Measurements from ENCODE around the gene TP73. TPM values are rescaled to one million over a fixed set of nuclear protein-coding genes. Genes with fewer than 3 reads are reported as not detected.

TP73 gene
- total RNA-seq, 1 experiment from 2014 or later = 19.2 TPM

- Histone ChIP-seq H3K9me2 (ENCODE audit: insufficient read depth) (no peaks in the 10 kb centered on the region), H3K4me3 (replicated peaks in 1 of 2; ENCODE audit: low read depth in 1 of 2, low read length in 2 of 2) (no peak overlapping the region), H3K9ac (ENCODE audit: low read length) (peak overlapping the region; percentile 39; the same call in 1 of the 2 replicates), H2AFZ (ENCODE audit: low read depth, low read length, poor library complexity, severe bottlenecking) (no peak overlapping the region), H3K27ac (ENCODE audit: low read depth, low read length) (peak overlapping the region; percentile 30; the same call in 1 of the 2 replicates), H3K27me3 (ENCODE audit: insufficient read depth, low read length) (no peaks in the 10 kb centered on the region), H3K4me2 (ENCODE audit: low read length) (peak overlapping the region; percentile 51), H4K20me1 (ENCODE audit: insufficient read depth) (no peaks in the 10 kb centered on the region), H3K4me1 (ENCODE audit: control insufficient read depth in 1 of 2, insufficient read depth in 2 of 2, low read length in 2 of 2) (peaks cover 31 to 44% of the 10 kb centered on the region in 2 experiments), H3K79me2 (ENCODE audit: insufficient read depth, low read length) (no peaks in the 10 kb centered on the region), H3K9me3 (ENCODE audit: control insufficient read depth in 1 of 2, insufficient read depth in 1 of 2, low read depth in 1 of 2, low read length in 2 of 2) (no peaks in the 10 kb centered on the region), H3K36me3 (ENCODE audit: control insufficient read depth in 1 of 2, insufficient read depth in 2 of 2, low read length in 2 of 2) (peaks cover 6 to 8% of the 10 kb centered on the region in 2 experiments; a peak in 2 of 4 replicates)
- ChIA-PET POLR2A (no interaction called here), CTCF (interaction anchor here (0.7 to 2.3 kb wide), 10 partner anchors 9 to 323 kb away, joined by 3 to 10 read pairs (median 3); partner anchors contain the start of gene LRRC47), RAD21 (ENCODE audit: low non-redundant PET in 1 of 2, low total read pairs in 2 of 2, uncharacterized antibody in 2 of 2, unreplicated experiment in 2 of 2) (no interaction called here)
- TF ChIP-seq, protein P1, sequence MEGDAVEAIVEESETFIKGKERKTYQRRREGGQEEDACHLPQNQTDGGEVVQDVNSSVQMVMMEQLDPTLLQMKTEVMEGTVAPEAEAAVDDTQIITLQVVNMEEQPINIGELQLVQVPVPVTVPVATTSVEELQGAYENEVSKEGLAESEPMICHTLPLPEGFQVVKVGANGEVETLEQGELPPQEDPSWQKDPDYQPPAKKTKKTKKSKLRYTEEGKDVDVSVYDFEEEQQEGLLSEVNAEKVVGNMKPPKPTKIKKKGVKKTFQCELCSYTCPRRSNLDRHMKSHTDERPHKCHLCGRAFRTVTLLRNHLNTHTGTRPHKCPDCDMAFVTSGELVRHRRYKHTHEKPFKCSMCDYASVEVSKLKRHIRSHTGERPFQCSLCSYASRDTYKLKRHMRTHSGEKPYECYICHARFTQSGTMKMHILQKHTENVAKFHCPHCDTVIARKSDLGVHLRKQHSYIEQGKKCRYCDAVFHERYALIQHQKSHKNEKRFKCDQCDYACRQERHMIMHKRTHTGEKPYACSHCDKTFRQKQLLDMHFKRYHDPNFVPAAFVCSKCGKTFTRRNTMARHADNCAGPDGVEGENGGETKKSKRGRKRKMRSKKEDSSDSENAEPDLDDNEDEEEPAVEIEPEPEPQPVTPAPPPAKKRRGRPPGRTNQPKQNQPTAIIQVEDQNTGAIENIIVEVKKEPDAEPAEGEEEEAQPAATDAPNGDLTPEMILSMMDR (IDR thresholded peaks at IDR 0.05 in 2 of 3, conservative IDR thresholded peaks at IDR 0.05 in 1 of 3; ENCODE audit: borderline replicate concordance in 1 of 3, insufficient read depth in 1 of 3, low read depth in 2 of 3, low read length in 2 of 3) = peak; percentile 73 to 76 (median 74)
- TF ChIP-seq, protein P2, sequence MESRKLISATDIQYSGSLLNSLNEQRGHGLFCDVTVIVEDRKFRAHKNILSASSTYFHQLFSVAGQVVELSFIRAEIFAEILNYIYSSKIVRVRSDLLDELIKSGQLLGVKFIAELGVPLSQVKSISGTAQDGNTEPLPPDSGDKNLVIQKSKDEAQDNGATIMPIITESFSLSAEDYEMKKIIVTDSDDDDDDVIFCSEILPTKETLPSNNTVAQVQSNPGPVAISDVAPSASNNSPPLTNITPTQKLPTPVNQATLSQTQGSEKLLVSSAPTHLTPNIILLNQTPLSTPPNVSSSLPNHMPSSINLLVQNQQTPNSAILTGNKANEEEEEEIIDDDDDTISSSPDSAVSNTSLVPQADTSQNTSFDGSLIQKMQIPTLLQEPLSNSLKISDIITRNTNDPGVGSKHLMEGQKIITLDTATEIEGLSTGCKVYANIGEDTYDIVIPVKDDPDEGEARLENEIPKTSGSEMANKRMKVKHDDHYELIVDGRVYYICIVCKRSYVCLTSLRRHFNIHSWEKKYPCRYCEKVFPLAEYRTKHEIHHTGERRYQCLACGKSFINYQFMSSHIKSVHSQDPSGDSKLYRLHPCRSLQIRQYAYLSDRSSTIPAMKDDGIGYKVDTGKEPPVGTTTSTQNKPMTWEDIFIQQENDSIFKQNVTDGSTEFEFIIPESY (IDR thresholded peaks at IDR 0.05; ENCODE audit: extremely low read depth, insufficient replicate concordance, low read length) = peak; percentile 38
- TF ChIP-seq POLR2AphosphoS5 (IDR thresholded peaks at IDR 0.05; ENCODE audit: low read depth, low read length) (peak; percentile 65), CBX3 (IDR thresholded peaks at IDR 0.05; ENCODE audit: low read depth) (no peak; the same call in 1 of the 2 replicates), ZNF274 (IDR thresholded peaks at IDR 0.05; ENCODE audit: low read depth, low read length) (no peak), YY1 (IDR thresholded peaks at IDR 0.05; ENCODE audit: extremely low read depth, insufficient replicate concordance, low read depth, low read length) (peak; percentile 38), ZFX (IDR thresholded peaks at IDR 0.05) (peak; percentile 73; the same call in 1 of the 2 replicates), TCF7L2 (IDR thresholded peaks at IDR 0.05; ENCODE audit: borderline replicate concordance, extremely low read depth, insufficient read depth, insufficient read length) (peak; percentile 91), SP1 (IDR thresholded peaks at IDR 0.05; ENCODE audit: low read depth) (no peak), SIN3A (IDR thresholded peaks at IDR 0.05; ENCODE audit: low read depth) (no peak), POLR2A (IDR thresholded peaks at IDR 0.05; ENCODE audit: borderline replicate concordance, extremely low read depth, insufficient read depth, insufficient read length) (no peak), MAX (IDR thresholded peaks at IDR 0.05) (peak; percentile 99), ELF1 (IDR thresholded peaks at IDR 0.05; ENCODE audit: borderline replicate concordance, low read depth) (no peak)
- peak; percentile 64 for DNase-seq (ENCODE audit: low read depth, low spot score)
- ATAC-seq = peak; percentile 64
- no TSS peak for BruUV-seq (replicated peaks)
- intact Hi-C loops (cut with micrococcal nuclease) = loop anchor here (1.0 kb wide), 1 partner anchor 26 kb away; no protein-coding TSS in a partner anchor
Observed at GRCh38 chr1:3775490-3776230, 123.3 kb downstream of the TP73 start.
